Measurements from ENCODE around the gene PLEKHJ1. TPM values are rescaled to one million over a fixed set of nuclear protein-coding genes. Genes with fewer than 3 reads are reported as not detected.

PLEKHJ1 gene
- total RNA-seq, 1 donor from 2014 or later: 40.8 TPM

- FAIRE-seq: no peak
- DNase-seq (ENCODE audit: low spot score in 2 of 2): peak in 1 of 2 donors; percentile 37
These were observed 15.3 kb upstream of the PLEKHJ1 start for GRCh38 chr19:2251106-2252054.

- DNase-seq (ENCODE audit: low spot score in 2 of 2): no peak
- no peak for FAIRE-seq
These were observed 14.6 kb upstream of the PLEKHJ1 start for GRCh38 chr19:2250766-2251105.

- DNase-seq (ENCODE audit: low spot score in 2 of 2): peak in 1 of 2 donors; percentile 51
These were observed 14.0 kb upstream of the PLEKHJ1 start for GRCh38 chr19:2249880-2250765.

GRCh38 chr19:2249010-2249866, 13.1 kb upstream of the PLEKHJ1 start, which contains the start of gene AMH:
Gene AMH (plus strand): TSS chr19:2249323. CDS start chr19:2249333, 10 bp downstream.
- FAIRE-seq (no peak), DNase-seq (ENCODE audit: low spot score in 2 of 2) (no peak)

More at GRCh38 chr19:2249880-2250765, 14.0 kb upstream of the PLEKHJ1 start:
- FAIRE-seq: no peak

- FAIRE-seq: no peak
- DNase-seq (ENCODE audit: low spot score in 2 of 2): no peak
These were observed 12.2 kb upstream of the PLEKHJ1 start for GRCh38 chr19:2248136-2249009.

- FAIRE-seq (no peak), DNase-seq (ENCODE audit: low spot score in 2 of 2) (no peak)
These were observed 11.4 kb upstream of the PLEKHJ1 start for GRCh38 chr19:2247433-2248101.

- FAIRE-seq: no peak
- peak in 1 of 2 donors; percentile 81 for DNase-seq (ENCODE audit: low spot score in 2 of 2)
These were observed 10.8 kb upstream of the PLEKHJ1 start for GRCh38 chr19:2246801-2247361.

GRCh38 chr19:2246014-2246620, 10.0 kb upstream of the PLEKHJ1 start:
- DNase-seq (ENCODE audit: low spot score in 2 of 2) (no peak), FAIRE-seq (no peak)

- DNase-seq (ENCODE audit: low spot score in 2 of 2): no peak
- FAIRE-seq: no peak
These were observed 9.1 kb upstream of the PLEKHJ1 start for GRCh38 chr19:2245273-2245672.

- DNase-seq (ENCODE audit: low spot score in 2 of 2) (no peak), FAIRE-seq (no peak)
These were observed 8.4 kb upstream of the PLEKHJ1 start for GRCh38 chr19:2244486-2244885.

- no peak for DNase-seq (ENCODE audit: low spot score in 2 of 2)
- no peak for FAIRE-seq
These were observed 7.9 kb upstream of the PLEKHJ1 start for GRCh38 chr19:2244125-2244411.

GRCh38 chr19:2243274-2244124, 7.4 kb upstream of the PLEKHJ1 start:
- no peak for FAIRE-seq
- DNase-seq (ENCODE audit: low spot score in 2 of 2): no peak

- FAIRE-seq: no peak
- DNase-seq (ENCODE audit: low spot score in 2 of 2): no peak
These were observed 6.7 kb upstream of the PLEKHJ1 start for GRCh38 chr19:2242816-2243215.

- FAIRE-seq: no peak
These were observed 6.0 kb upstream of the PLEKHJ1 start for GRCh38 chr19:2242092-2242537.

GRCh38 chr19:2240881-2241760, 5.0 kb upstream of the PLEKHJ1 start:
- FAIRE-seq (no peak), DNase-seq (ENCODE audit: low spot score in 2 of 2) (no peak)

More at GRCh38 chr19:2242092-2242537, 6.0 kb upstream of the PLEKHJ1 start:
- no peak for DNase-seq (ENCODE audit: low spot score in 2 of 2)

All from frontal cortex (tissue), 4 donors.